ENCODE data around the gene NMD3. TPM values are rescaled to one million over a fixed set of nuclear protein-coding genes. Genes with fewer than 3 reads are reported as not detected.
"Not testable (repeated sequence)": the region's sequence is repeated elsewhere in the genome, so short reads cannot be mapped to it uniquely, and the experiment has no call there.

Gene NMD3
- total RNA-seq, 8 experiments from 2014 or later: 45.5 to 115 (median 66.7) TPM

GRCh38 chr3:161268601-161269000 is 47.5 kb downstream of the NMD3 start:
- H3K27ac ChIP-seq: no peak overlapping the region
- in situ Hi-C loops (cut with MboI; ENCODE audit: low pct_unique_long_range_greater_than_20kb in 2 of 9, low sequenced_read_pairs in 9 of 9, unreplicated experiment in 9 of 9): no loop called here
- ATAC-seq (replicated peaks in 6 of 8): no peak
- no peaks in the 10 kb centered on the region for H3K4me1 ChIP-seq (replicated peaks in 1 of 2)
- WGBS, 10 experiments: 80 to 100% (median 90%) methylated on average over 1 to 3 of the region's 3 CpGs; no CpG with 5 or more reads in 1 of the 10 experiments
- H3K4me3 ChIP-seq: no peak overlapping the region

- H3K4me3 ChIP-seq: no peak overlapping the region
- no peak for ATAC-seq (replicated peaks in 6 of 8)
- in situ Hi-C loops (cut with MboI; ENCODE audit: low pct_unique_long_range_greater_than_20kb in 2 of 9, low sequenced_read_pairs in 9 of 9, unreplicated experiment in 9 of 9): loop anchor here in 2 of 9 experiments (10.0 kb wide), 2 partner anchors 134 to 154 kb away; no protein-coding TSS in a partner anchor
- H3K27ac ChIP-seq: no peak overlapping the region
- H3K4me1 ChIP-seq (replicated peaks in 1 of 2): no peaks in the 10 kb centered on the region
- whole genome bisulfite sequencing, 10 experiments: 80 to 100% (median 95%) methylated on average over 1 to 4 of the region's 4 CpGs; no CpG with 5 or more reads in 1 of the 10 experiments
Observed at GRCh38 chr3:161270991-161271390, 49.9 kb downstream of the NMD3 start.

- ATAC-seq (replicated peaks in 6 of 8): no peak
- in situ Hi-C loops (cut with MboI; ENCODE audit: low pct_unique_long_range_greater_than_20kb in 2 of 9, low sequenced_read_pairs in 9 of 9, unreplicated experiment in 9 of 9): loop anchor here in 2 of 9 experiments (10.0 kb wide), 2 partner anchors 133 to 153 kb away; no protein-coding TSS in a partner anchor
- WGBS, 10 experiments: 71 to 100% (median 92%) methylated on average over 1 to 2 of the region's 2 CpGs; no CpG with 5 or more reads in 4 of the 10 experiments
- Histone ChIP-seq H3K27ac (no peak overlapping the region), H3K4me1 (replicated peaks in 1 of 2) (no peaks in the 10 kb centered on the region), H3K4me3 (no peak overlapping the region)
Observed at GRCh38 chr3:161271646-161272045, 50.5 kb downstream of the NMD3 start.

- no peak overlapping the region for H3K27ac ChIP-seq
- H3K4me3 ChIP-seq: no peak overlapping the region
- no peak for ATAC-seq (replicated peaks in 6 of 8)
- no peaks in the 10 kb centered on the region for H3K4me1 ChIP-seq (replicated peaks in 1 of 2)
- in situ Hi-C loops (cut with MboI; ENCODE audit: low pct_unique_long_range_greater_than_20kb in 2 of 9, low sequenced_read_pairs in 9 of 9, unreplicated experiment in 9 of 9): loop anchor here in 2 of 9 experiments (10.0 kb wide), 2 partner anchors 132 to 152 kb away; no protein-coding TSS in a partner anchor
- WGBS, 10 experiments: 83 to 100% (median 100%) methylated on average over 1 to 2 of the region's 2 CpGs; no CpG with 5 or more reads in 2 of the 10 experiments
Observed at GRCh38 chr3:161272524-161272923, 51.4 kb downstream of the NMD3 start.

GRCh38 chr3:161273589-161274218 is 52.6 kb downstream of the NMD3 start:
- in situ Hi-C loops (cut with MboI; ENCODE audit: low pct_unique_long_range_greater_than_20kb in 2 of 9, low sequenced_read_pairs in 9 of 9, unreplicated experiment in 9 of 9): loop anchor here in 2 of 9 experiments (10.0 kb wide), 2 partner anchors 131 to 151 kb away; no protein-coding TSS in a partner anchor
- no peaks in the 10 kb centered on the region for H3K4me1 ChIP-seq (replicated peaks in 1 of 2)
- 16 to 83% (median 63%) methylated on average over 2 to 3 of the region's 3 CpGs; no CpG with 5 or more reads in 2 of the 10 experiments for WGBS, 10 experiments
- no peak overlapping the region for H3K27ac ChIP-seq
- H3K4me3 ChIP-seq: no peak overlapping the region
- no peak for ATAC-seq (replicated peaks in 6 of 8)

GRCh38 chr3:161274691-161275298 is 53.7 kb downstream of the NMD3 start:
- in situ Hi-C loops (cut with MboI; ENCODE audit: low pct_unique_long_range_greater_than_20kb in 2 of 9, low sequenced_read_pairs in 9 of 9, unreplicated experiment in 9 of 9): loop anchor here in 5 of 9 experiments (10.0 to 25.0 kb wide), 4 partner anchors 113 to 150 kb away; no protein-coding TSS in a partner anchor
- Histone ChIP-seq H3K4me1 (replicated peaks in 1 of 2) (no peaks in the 10 kb centered on the region), H3K27ac (no peak overlapping the region), H3K4me3 (no peak overlapping the region)
- ATAC-seq (replicated peaks in 6 of 8): peak in 4 of 8 experiments; percentile 38 to 74 (median 50)
- WGBS, 10 experiments: 71 to 100% (median 100%) methylated on average over 1 to 4 of the region's 4 CpGs; no CpG with 5 or more reads in 1 of the 10 experiments

- H3K4me1 ChIP-seq (replicated peaks in 1 of 2): no peaks in the 10 kb centered on the region
- in situ Hi-C loops (cut with MboI; ENCODE audit: low pct_unique_long_range_greater_than_20kb in 2 of 9, low sequenced_read_pairs in 9 of 9, unreplicated experiment in 9 of 9): loop anchor here in 5 of 9 experiments (10.0 to 25.0 kb wide), 4 partner anchors 111 to 149 kb away; no protein-coding TSS in a partner anchor
- no peak overlapping the region for H3K27ac ChIP-seq
- no peak for ATAC-seq (replicated peaks in 6 of 8)
- 73 to 100% methylated on average over 1 to 2 of the region's 2 CpGs; no CpG with 5 or more reads in 8 of the 10 experiments for WGBS, 10 experiments
- no peak overlapping the region for H3K4me3 ChIP-seq
Observed at GRCh38 chr3:161275919-161276318, 54.8 kb downstream of the NMD3 start.

- peak in 1 of 8 experiments; percentile 34 for ATAC-seq (replicated peaks in 6 of 8)
- in situ Hi-C loops (cut with MboI; ENCODE audit: low pct_unique_long_range_greater_than_20kb in 2 of 9, low sequenced_read_pairs in 9 of 9, unreplicated experiment in 9 of 9): loop anchor here in 3 of 9 experiments (25.0 kb wide), 2 partner anchors 105 to 130 kb away; no protein-coding TSS in a partner anchor
- 52 to 100% (median 92%) methylated on average over 1 to 4 of the region's 4 CpGs for WGBS, 10 experiments
- H3K4me3 ChIP-seq; H3K4me1 ChIP-seq (replicated peaks in 1 of 2); H3K27ac ChIP-seq: not testable (repeated sequence)
Observed at GRCh38 chr3:161282387-161282786, 61.3 kb downstream of the NMD3 start.

GRCh38 chr3:161284989-161285388 is 63.9 kb downstream of the NMD3 start:
- in situ Hi-C loops (cut with MboI; ENCODE audit: low pct_unique_long_range_greater_than_20kb in 2 of 9, low sequenced_read_pairs in 9 of 9, unreplicated experiment in 9 of 9): loop anchor here in 3 of 9 experiments (25.0 kb wide), 2 partner anchors 102 to 127 kb away; no protein-coding TSS in a partner anchor
- no peak overlapping the region for H3K27ac ChIP-seq
- no peaks in the 10 kb centered on the region for H3K4me1 ChIP-seq (replicated peaks in 1 of 2)
- 3 to 100% (median 85%) methylated on average over 1 to 3 of the region's 4 CpGs for WGBS, 10 experiments
- H3K4me3 ChIP-seq: no peak overlapping the region
- peak in 1 of 8 experiments; percentile 17 for ATAC-seq (replicated peaks in 6 of 8)

- no peak overlapping the region for H3K4me3 ChIP-seq
- no peaks in the 10 kb centered on the region for H3K4me1 ChIP-seq (replicated peaks in 1 of 2)
- H3K27ac ChIP-seq: no peak overlapping the region
- peak in 2 of 8 experiments; percentile 59 to 61 for ATAC-seq (replicated peaks in 6 of 8)
- in situ Hi-C loops (cut with MboI; ENCODE audit: low pct_unique_long_range_greater_than_20kb in 2 of 9, low sequenced_read_pairs in 9 of 9, unreplicated experiment in 9 of 9): loop anchor here in 3 of 9 experiments (25.0 kb wide), 2 partner anchors 98 to 123 kb away; no protein-coding TSS in a partner anchor
- 33 to 100% (median 100%) methylated on average over 1 to 3 of the region's 4 CpGs; no CpG with 5 or more reads in 5 of the 10 experiments for WGBS, 10 experiments
Observed at GRCh38 chr3:161289174-161289573, 68.1 kb downstream of the NMD3 start.

- ATAC-seq (replicated peaks in 6 of 8): no peak
- H3K27ac ChIP-seq: no peak overlapping the region
- no peaks in the 10 kb centered on the region for H3K4me1 ChIP-seq (replicated peaks in 1 of 2)
- no peak overlapping the region for H3K4me3 ChIP-seq
- 70 to 100% (median 84%) methylated on average over 1 to 4 of the region's 5 CpGs; no CpG with 5 or more reads in 2 of the 10 experiments for WGBS, 10 experiments
- in situ Hi-C loops (cut with MboI; ENCODE audit: low pct_unique_long_range_greater_than_20kb in 2 of 9, low sequenced_read_pairs in 9 of 9, unreplicated experiment in 9 of 9): loop anchor here in 3 of 9 experiments (25.0 kb wide), 2 partner anchors 96 to 121 kb away; no protein-coding TSS in a partner anchor
Observed at GRCh38 chr3:161291191-161291901, 70.2 kb downstream of the NMD3 start.

- ATAC-seq (replicated peaks in 6 of 8): no peak
- in situ Hi-C loops (cut with MboI; ENCODE audit: low pct_unique_long_range_greater_than_20kb in 2 of 9, low sequenced_read_pairs in 9 of 9, unreplicated experiment in 9 of 9): loop anchor here in 3 of 9 experiments (25.0 kb wide), 2 partner anchors 94 to 119 kb away; no protein-coding TSS in a partner anchor
- Histone ChIP-seq H3K27ac (no peak overlapping the region), H3K4me1 (replicated peaks in 1 of 2) (no peaks in the 10 kb centered on the region), H3K4me3 (no peak overlapping the region)
- 57 to 100% (median 88%) methylated on average over 1 to 2 of the region's 2 CpGs; no CpG with 5 or more reads in 3 of the 10 experiments for WGBS, 10 experiments
Observed at GRCh38 chr3:161293381-161293780, 72.3 kb downstream of the NMD3 start.

All from motor neuron (in vitro differentiated cells).